Neural cell (in vitro differentiated cells): ENCODE measurements around the gene RASGEF1B.

Experiments
- EZH2 ChIP-seq: fragments of 200-600, 300-800 bp; shearing (Covaris generic), sonication (generic); IDR thresholded peaks from 2 replicates; pipeline ENCODE4 v1.6.1; 2014; ENCODE audit warnings: antibody characterized with exemption, low read length, borderline replicate concordance, mild to moderate bottlenecking; ENCODE audit not compliant: insufficient read depth, poor library complexity, severe bottlenecking
- RAD21 ChIP-seq: fragments of 450-650 bp; conservative IDR thresholded peaks from 2 replicates; pipeline ENCODE4 v1.6.1; 2014; ENCODE audit warnings: antibody characterized with exemption, mild to moderate bottlenecking, moderate library complexity
- TAF1 ChIP-seq: IDR thresholded peaks from 2 replicates; pipeline ENCODE4 v1.6.1; 2012; ENCODE audit warnings: low read depth
- TF ChIP-seq, protein P1 (sequence below): fragments of 450-650 bp; IDR thresholded peaks from 2 replicates; pipeline ENCODE4 v1.5.1; 2014; ENCODE audit warnings: antibody characterized with exemption, mild to moderate bottlenecking, moderate library complexity; ENCODE audit not compliant: poor library complexity, severe bottlenecking

DNA sequence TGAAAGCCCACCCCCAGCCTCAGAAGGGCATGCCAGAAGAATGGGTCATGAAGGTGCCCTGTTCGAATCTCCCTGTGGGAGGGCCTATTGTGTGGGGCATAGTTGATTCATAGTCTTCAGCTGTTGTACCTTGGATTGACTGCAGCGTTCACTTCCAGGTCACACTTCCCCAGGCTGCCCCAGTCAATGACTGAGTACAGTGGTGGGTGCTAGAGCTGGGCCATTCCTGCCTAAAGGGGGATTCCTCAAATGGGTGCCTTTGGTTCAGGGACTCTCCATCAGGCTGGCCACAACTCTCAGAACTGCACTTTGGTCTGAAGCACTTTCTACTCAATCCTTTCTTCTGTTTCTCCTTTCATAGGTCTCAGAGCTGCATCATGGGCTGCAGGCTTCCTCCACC lies 35.0 kb upstream of the RASGEF1B start:
- TF ChIP-seq RAD21 (no peak), EZH2 (no peak), TAF1 (no peak)
- TF ChIP-seq, protein P1, sequence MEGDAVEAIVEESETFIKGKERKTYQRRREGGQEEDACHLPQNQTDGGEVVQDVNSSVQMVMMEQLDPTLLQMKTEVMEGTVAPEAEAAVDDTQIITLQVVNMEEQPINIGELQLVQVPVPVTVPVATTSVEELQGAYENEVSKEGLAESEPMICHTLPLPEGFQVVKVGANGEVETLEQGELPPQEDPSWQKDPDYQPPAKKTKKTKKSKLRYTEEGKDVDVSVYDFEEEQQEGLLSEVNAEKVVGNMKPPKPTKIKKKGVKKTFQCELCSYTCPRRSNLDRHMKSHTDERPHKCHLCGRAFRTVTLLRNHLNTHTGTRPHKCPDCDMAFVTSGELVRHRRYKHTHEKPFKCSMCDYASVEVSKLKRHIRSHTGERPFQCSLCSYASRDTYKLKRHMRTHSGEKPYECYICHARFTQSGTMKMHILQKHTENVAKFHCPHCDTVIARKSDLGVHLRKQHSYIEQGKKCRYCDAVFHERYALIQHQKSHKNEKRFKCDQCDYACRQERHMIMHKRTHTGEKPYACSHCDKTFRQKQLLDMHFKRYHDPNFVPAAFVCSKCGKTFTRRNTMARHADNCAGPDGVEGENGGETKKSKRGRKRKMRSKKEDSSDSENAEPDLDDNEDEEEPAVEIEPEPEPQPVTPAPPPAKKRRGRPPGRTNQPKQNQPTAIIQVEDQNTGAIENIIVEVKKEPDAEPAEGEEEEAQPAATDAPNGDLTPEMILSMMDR, result no peak
